SK-N-SH treated with all-trans-retinoic acid at 6 μM for 48 hours (cell line): ENCODE results near the gene KRT26.

Experiments used
- ESRRG ChIP-seq: fragments of 250-450 bp; sonication (Bioruptor Pico); IDR thresholded peaks from 2 replicates; pipeline ENCODE4 v1.6.1; 2021; ENCODE audit warnings: mild to moderate bottlenecking
- ISL1 ChIP-seq: fragments of 250-450 bp; sonication (Bioruptor Pico); IDR thresholded peaks from 2 replicates; pipeline ENCODE4 v2.1.2; 2022; ENCODE audit warnings: mild to moderate bottlenecking, moderate library complexity
- RARB ChIP-seq: fragments of 250-450 bp; sonication (Bioruptor Pico); IDR thresholded peaks from 2 replicates; pipeline ENCODE4 v1.8.0; 2021; ENCODE audit warnings: mild to moderate bottlenecking, moderate library complexity
- TOX ChIP-seq: fragments of 250-450 bp; sonication (Bioruptor Pico); IDR thresholded peaks from 2 replicates; pipeline ENCODE4 v1.8.0; 2021; ENCODE audit warnings: mild to moderate bottlenecking, moderate library complexity, borderline replicate concordance
- ZFP3 ChIP-seq: fragments of 250-450 bp; sonication (Bioruptor Pico); IDR thresholded peaks from 2 replicates; pipeline ENCODE4 v1.5.0; 2020; ENCODE audit warnings: mild to moderate bottlenecking, moderate library complexity
- ZFP30 ChIP-seq: fragments of 450-650 bp; formaldehyde crosslinking; IDR thresholded peaks from 2 replicates; pipeline ENCODE4 v1.5.0; 2022; ENCODE audit warnings: mild to moderate bottlenecking, moderate library complexity
- ZNF565 ChIP-seq: fragments of 450-650 bp; formaldehyde crosslinking; conservative IDR thresholded peaks from 2 replicates; pipeline ENCODE4 v1.5.0; 2020; ENCODE audit warnings: low read depth, mild to moderate bottlenecking, moderate library complexity
- TF ChIP-seq, protein P1 (sequence below): fragments of 250-450 bp; sonication (Bioruptor Pico); IDR thresholded peaks from 2 replicates; pipeline ENCODE4 v1.5.1; 2020; ENCODE audit warnings: low read depth, mild to moderate bottlenecking, moderate library complexity

- TF ChIP-seq ESRRG (CRISPR knock-in tag) (no peak), ZNF565 (CRISPR knock-in tag) (no peak), ZFP30 (CRISPR knock-in tag) (no peak), ISL1 (no peak), TOX (CRISPR knock-in tag) (no peak), ZFP3 (CRISPR knock-in tag) (no peak), RARB (CRISPR knock-in tag) (no peak)
- TF ChIP-seq, protein P1, sequence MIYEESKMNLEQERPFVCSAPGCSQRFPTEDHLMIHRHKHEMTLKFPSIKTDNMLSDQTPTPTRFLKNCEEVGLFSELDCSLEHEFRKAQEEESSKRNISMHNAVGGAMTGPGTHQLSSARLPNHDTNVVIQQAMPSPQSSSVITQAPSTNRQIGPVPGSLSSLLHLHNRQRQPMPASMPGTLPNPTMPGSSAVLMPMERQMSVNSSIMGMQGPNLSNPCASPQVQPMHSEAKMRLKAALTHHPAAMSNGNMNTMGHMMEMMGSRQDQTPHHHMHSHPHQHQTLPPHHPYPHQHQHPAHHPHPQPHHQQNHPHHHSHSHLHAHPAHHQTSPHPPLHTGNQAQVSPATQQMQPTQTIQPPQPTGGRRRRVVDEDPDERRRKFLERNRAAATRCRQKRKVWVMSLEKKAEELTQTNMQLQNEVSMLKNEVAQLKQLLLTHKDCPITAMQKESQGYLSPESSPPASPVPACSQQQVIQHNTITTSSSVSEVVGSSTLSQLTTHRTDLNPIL (CRISPR knock-in tag) = no peak
These were observed 41.0 kb downstream of the KRT26 start for GRCh38 chr17:40730970-40731369.
